ENCODE results near the gene BOD1. TPM values are rescaled to one million over a fixed set of nuclear protein-coding genes. Genes with fewer than 3 reads are reported as not detected.
A peak's percentile ranks its signal among the peaks of the same experiment; 100 is the strongest.

The BOD1 gene
- total and polyA plus RNA-seq, 9 of the 15 experiments (the other 6 are each of a cell fraction or from before 2014, with no cell fraction given) = 10.1 to 31.6 (median 22.6) TPM

GRCh38 chr5:173618927-173619519 lies 2.6 kb upstream of the BOD1 start (continued):
- TF ChIP-seq ZNF696 (CRISPR knock-in tag; conservative IDR thresholded peaks at IDR 0.05) (no peak), NRF1 (conservative IDR thresholded peaks at IDR 0.05 in 1 of 2, IDR thresholded peaks at IDR 0.05 in 1 of 2) (no peak), ZBTB1 (CRISPR knock-in tag; IDR thresholded peaks at IDR 0.05; ENCODE audit: borderline replicate concordance, low read depth) (no peak), NR2F6 (CRISPR knock-in tag; IDR thresholded peaks at IDR 0.05) (no peak), NBN (IDR thresholded peaks at IDR 0.05; ENCODE audit: low read depth) (peak; percentile 27; the same call in 1 of the 2 replicates), SOX6 (IDR thresholded peaks at IDR 0.05) (peak; percentile 22; the same call in 1 of the 2 replicates), BRD9 (IDR thresholded peaks at IDR 0.05; ENCODE audit: low read depth, partially characterized antibody) (peak; percentile 41), PHF20 (IDR thresholded peaks at IDR 0.05; ENCODE audit: partially characterized antibody) (peak; percentile 17), ZMIZ1 (IDR thresholded peaks at IDR 0.05; ENCODE audit: low read depth in 2 of 2, low read length in 2 of 2) (no peak), JUND (IDR thresholded peaks at IDR 0.05; ENCODE audit: borderline replicate concordance, low read depth, low read length) (0 out of 2 replicates have a peak, but pooled peaks have one; percentile 22), JUND (tag; IDR thresholded peaks at IDR 0.05; ENCODE audit: borderline replicate concordance, low read depth, low read length) (no peak), L3MBTL2 (IDR thresholded peaks at IDR 0.05) (0 out of 2 replicates have a peak, but pooled peaks have one; percentile 18), ZNF407 (IDR thresholded peaks at IDR 0.05; ENCODE audit: low read depth) (no peak), RAD21 (CRISPR knock-in tag; conservative IDR thresholded peaks at IDR 0.05 in 1 of 2, IDR thresholded peaks at IDR 0.05 in 1 of 2) (peak; percentile 97 to 98), SMC3 (conservative IDR thresholded peaks at IDR 0.05; ENCODE audit: insufficient read depth, low read depth, low read length) (peak; percentile 87), BCOR (IDR thresholded peaks at IDR 0.05) (no peak)

Data from K562 (cell line).